GM23338 (cell line): Measurements from ENCODE around the gene FBLN5. TPM values are rescaled to one million over a fixed set of nuclear protein-coding genes. Genes with fewer than 3 reads are reported as not detected.

ENCODE experiments used
- ATAC-seq: fragments of 200-7000 bp; cut with Tn5 transposase; 3 replicates; pipeline ENCODE4 v1.9.1; 2020
- DNase-seq: peaks from one replicate; pipeline ENCODE4 v3.0.0-alpha.2; 2015; ENCODE audit warnings: low spot score
- H2AFZ ChIP-seq: fragments of 200-600 bp; sonication (generic); 2 replicates; pipeline ENCODE4 v1.8.0; 2016; ENCODE audit warnings: antibody characterized with exemption, mild to moderate bottlenecking, moderate library complexity
- H3F3A ChIP-seq: fragments of 200-600 bp; sonication (generic); replicated peaks from 2 replicates; pipeline ENCODE4 v1.8.0; 2017; ENCODE audit warnings: antibody characterized with exemption, mixed run types, low read depth
- H3K27ac ChIP-seq: fragments of 200-600 bp; sonication (generic); 2 replicates; pipeline ENCODE4 v1.6.1; 2016; ENCODE audit warnings: low read depth
- H3K27me3 ChIP-seq: fragments of 200-600 bp; sonication (generic); 2 replicates; pipeline ENCODE4 v1.8.0; 2016; ENCODE audit warnings: mild to moderate bottlenecking, mixed run types, moderate library complexity; ENCODE audit not compliant: insufficient read depth
- H3K36me3 ChIP-seq: fragments of 200-600 bp; sonication (generic); 2 replicates; pipeline ENCODE4 v1.8.0; 2016; ENCODE audit warnings: mild to moderate bottlenecking; ENCODE audit not compliant: insufficient read depth
- H3K4me1 ChIP-seq: fragments of 200-600 bp; sonication (generic); 2 replicates; pipeline ENCODE4 v1.8.0; 2016; ENCODE audit warnings: mild to moderate bottlenecking, moderate library complexity; ENCODE audit not compliant: insufficient read depth
- H3K4me2 ChIP-seq: fragments of 200-600 bp; sonication (generic); 2 replicates; pipeline ENCODE4 v1.7.1; 2017; ENCODE audit warnings: mixed run types
- H3K4me3 ChIP-seq: fragments of 200-600 bp; sonication (generic); 2 replicates; pipeline ENCODE4 v1.6.1; 2016; ENCODE audit warnings: mixed run types
- H3K79me2 ChIP-seq: fragments of 200-600 bp; sonication (generic); replicated peaks from 2 replicates; pipeline ENCODE4 v1.8.0; 2017; ENCODE audit warnings: mild to moderate bottlenecking; ENCODE audit not compliant: insufficient read depth
- H3K9me2 ChIP-seq: fragments of 200-600 bp; sonication (generic); 2 replicates; pipeline ENCODE4 v1.8.0; 2017; ENCODE audit not compliant: insufficient read depth
- H4K20me1 ChIP-seq: fragments of 200-600 bp; sonication (generic); replicated peaks from 2 replicates; pipeline ENCODE4 v1.8.0; 2017; ENCODE audit warnings: mild to moderate bottlenecking; ENCODE audit not compliant: insufficient read depth
- H3K27ac Mint-ChIP-seq: 2 replicates; pipeline ENCODE4 v1.8.0; 2020; ENCODE audit warnings: inconsistent platforms, mild to moderate bottlenecking, moderate library complexity, mixed read lengths
- H3K27me3 Mint-ChIP-seq: 3 replicates; pipeline ENCODE4 v1.8.0; 2022; ENCODE audit warnings: low read depth, mild to moderate bottlenecking, moderate library complexity, mixed read lengths, inconsistent platforms; ENCODE audit not compliant: insufficient read depth, poor library complexity
- H3K36me3 Mint-ChIP-seq: 3 replicates; pipeline ENCODE4 v1.8.0; 2021; ENCODE audit warnings: low read depth, mild to moderate bottlenecking, inconsistent platforms, moderate library complexity, mixed read lengths
- H3K4me1 Mint-ChIP-seq: 3 replicates; pipeline ENCODE4 v1.8.0; 2020; ENCODE audit warnings: mild to moderate bottlenecking, inconsistent platforms, mixed read lengths
- H3K4me3 Mint-ChIP-seq: 3 replicates; pipeline ENCODE4 v1.8.0; 2021; ENCODE audit warnings: moderate library complexity, mild to moderate bottlenecking, inconsistent platforms, mixed read lengths
- H3K9me3 Mint-ChIP-seq: 3 replicates; pipeline ENCODE4 v1.8.0; 2020; ENCODE audit warnings: moderate library complexity, mild to moderate bottlenecking, inconsistent platforms, mixed read lengths
- CREB1 ChIP-seq: fragments of 250-450 bp; sonication (Bioruptor Pico); IDR thresholded peaks from 2 replicates; pipeline ENCODE4 v1.5.0; 2020; ENCODE audit warnings: low read depth, mild to moderate bottlenecking, moderate library complexity
- CTCF ChIP-seq, 2 experiments: fragments of 200-600 bp in 1 of 2; sonication (generic) in 1 of 2; conservative IDR thresholded peaks; 2 replicates each; pipeline versions ENCODE4 v1.5.1 to v1.6.1; 2016 to 2017; ENCODE audit warnings: antibody characterized with exemption in 2 of 2, low read depth in 2 of 2, mild to moderate bottlenecking in 2 of 2, moderate library complexity in 1 of 2
- EZH2 ChIP-seq: fragments of 200-600 bp; sonication (generic); IDR thresholded peaks from one replicate; pipeline ENCODE4 v1.8.0; 2017; ENCODE audit warnings: antibody characterized with exemption, mild to moderate bottlenecking, low read depth; ENCODE audit not compliant: unreplicated experiment
- EZH2phosphoT487 ChIP-seq: fragments of 200-600 bp; sonication (generic); IDR thresholded peaks from one replicate; pipeline ENCODE4 v1.8.1; 2018; ENCODE audit warnings: antibody characterized with exemption; ENCODE audit not compliant: unreplicated experiment
- JUNB ChIP-seq: IDR thresholded peaks from one replicate; pipeline ENCODE4 v1.6.1; 2016; ENCODE audit warnings: antibody characterized with exemption; ENCODE audit not compliant: unreplicated experiment
- NANOG ChIP-seq: IDR thresholded peaks from 2 replicates; pipeline ENCODE4 v1.6.1; 2016; ENCODE audit warnings: antibody characterized with exemption, borderline replicate concordance
- POLR2AphosphoS5 ChIP-seq: IDR thresholded peaks from 2 replicates; pipeline ENCODE4 v1.6.1; 2016; ENCODE audit warnings: antibody characterized with exemption, low read depth
- STAT1 ChIP-seq: IDR thresholded peaks from one replicate; pipeline ENCODE4 v1.6.1; 2016; ENCODE audit warnings: antibody characterized with exemption; ENCODE audit not compliant: unreplicated experiment
- ZNF114 ChIP-seq: fragments of 250-450 bp; sonication (Bioruptor Pico); IDR thresholded peaks from 2 replicates; pipeline ENCODE4 v1.5.0; 2020; ENCODE audit warnings: mild to moderate bottlenecking, moderate library complexity
- ZNF331 ChIP-seq: fragments of 250-450 bp; sonication (Bioruptor Pico); IDR thresholded peaks from 2 replicates; pipeline ENCODE4 v1.5.0; 2020; ENCODE audit warnings: low read depth, mild to moderate bottlenecking, moderate library complexity
- polyA plus RNA-seq: library from polyadenylated mRNA; unstranded; fragments of >200 nt; fragmentation: Nextera tagmentation; extraction: Ambion mirVana; gene quantifications from 2 replicates; pipeline ENCODE4 v1.2.1, GENCODE V29; 2016
- total RNA-seq: library from RNA; depleted of rRNA; stranded (reverse); fragments of >200 nt; shearing (Covaris generic); gene quantifications from 2 replicates; pipeline ENCODE4 v1.2.3, GENCODE V29; 2014
- TF ChIP-seq, protein P1 (sequence below): fragments of 250-450 bp; sonication (Bioruptor Pico); IDR thresholded peaks from 2 replicates; pipeline ENCODE4 v1.5.0; 2020; ENCODE audit warnings: mild to moderate bottlenecking, moderate library complexity
- TF ChIP-seq, protein P2 (sequence below): IDR thresholded peaks from 2 replicates; pipeline ENCODE4 v1.6.1; 2016; ENCODE audit warnings: antibody characterized with exemption
- TF ChIP-seq, protein P3 (sequence below): IDR thresholded peaks from one replicate; pipeline ENCODE4 v1.6.1; 2018; ENCODE audit warnings: antibody characterized with exemption; ENCODE audit not compliant: unreplicated experiment

FBLN5 gene
- total and polyA plus RNA-seq, 2 experiments from 2014 or later, result 4.3 to 4.9 TPM

DNA sequence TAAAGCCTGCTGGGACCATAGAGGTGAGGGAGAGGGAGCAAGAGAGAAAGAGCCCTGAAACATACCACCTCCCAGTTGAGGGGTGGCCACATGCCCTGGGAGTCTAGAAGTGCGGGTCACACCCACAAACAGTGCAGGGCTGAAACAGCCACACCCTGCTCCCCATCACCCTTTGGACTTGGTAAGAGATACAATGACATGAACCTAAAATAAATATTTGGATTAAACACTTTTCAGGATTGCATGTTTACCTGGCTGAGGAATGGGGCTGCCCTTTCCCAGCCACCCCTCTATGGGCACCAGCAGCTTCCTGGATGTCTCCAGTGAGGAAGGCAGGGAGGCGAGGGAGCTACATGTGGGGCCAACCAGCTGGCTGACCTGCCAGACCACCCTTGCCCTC is 41.1 kb downstream of the FBLN5 start:
- no peak for DNase-seq

More for the DNA sequence above, 41.1 kb downstream of the FBLN5 start:
- Mint-ChIP-seq H3K27me3 (peaks cover 2% of the 10 kb centered on the region), H3K9me3 (no peaks in the 10 kb centered on the region), H3K4me3 (no peak overlapping the region), H3K36me3 (no peaks in the 10 kb centered on the region), H3K27ac (no peak overlapping the region), H3K4me1 (peaks cover 2% of the 10 kb centered on the region; the same call in 1 of the 3 replicates)
- peaks cover 8% of the 10 kb centered on the region; the same call in 1 of the 2 replicates for H3K9me2 ChIP-seq
- H3K4me2 ChIP-seq, result no peak overlapping the region
- no peak overlapping the region for H3K4me3 ChIP-seq
- no peaks in the 10 kb centered on the region for H4K20me1 ChIP-seq
- no peak for TF ChIP-seq JUNB
- TF ChIP-seq STAT1, result no peak
- no peak for TF ChIP-seq ZNF331
- no peak for TF ChIP-seq ZNF114 (CRISPR knock-in tag)
- TF ChIP-seq, protein P1, sequence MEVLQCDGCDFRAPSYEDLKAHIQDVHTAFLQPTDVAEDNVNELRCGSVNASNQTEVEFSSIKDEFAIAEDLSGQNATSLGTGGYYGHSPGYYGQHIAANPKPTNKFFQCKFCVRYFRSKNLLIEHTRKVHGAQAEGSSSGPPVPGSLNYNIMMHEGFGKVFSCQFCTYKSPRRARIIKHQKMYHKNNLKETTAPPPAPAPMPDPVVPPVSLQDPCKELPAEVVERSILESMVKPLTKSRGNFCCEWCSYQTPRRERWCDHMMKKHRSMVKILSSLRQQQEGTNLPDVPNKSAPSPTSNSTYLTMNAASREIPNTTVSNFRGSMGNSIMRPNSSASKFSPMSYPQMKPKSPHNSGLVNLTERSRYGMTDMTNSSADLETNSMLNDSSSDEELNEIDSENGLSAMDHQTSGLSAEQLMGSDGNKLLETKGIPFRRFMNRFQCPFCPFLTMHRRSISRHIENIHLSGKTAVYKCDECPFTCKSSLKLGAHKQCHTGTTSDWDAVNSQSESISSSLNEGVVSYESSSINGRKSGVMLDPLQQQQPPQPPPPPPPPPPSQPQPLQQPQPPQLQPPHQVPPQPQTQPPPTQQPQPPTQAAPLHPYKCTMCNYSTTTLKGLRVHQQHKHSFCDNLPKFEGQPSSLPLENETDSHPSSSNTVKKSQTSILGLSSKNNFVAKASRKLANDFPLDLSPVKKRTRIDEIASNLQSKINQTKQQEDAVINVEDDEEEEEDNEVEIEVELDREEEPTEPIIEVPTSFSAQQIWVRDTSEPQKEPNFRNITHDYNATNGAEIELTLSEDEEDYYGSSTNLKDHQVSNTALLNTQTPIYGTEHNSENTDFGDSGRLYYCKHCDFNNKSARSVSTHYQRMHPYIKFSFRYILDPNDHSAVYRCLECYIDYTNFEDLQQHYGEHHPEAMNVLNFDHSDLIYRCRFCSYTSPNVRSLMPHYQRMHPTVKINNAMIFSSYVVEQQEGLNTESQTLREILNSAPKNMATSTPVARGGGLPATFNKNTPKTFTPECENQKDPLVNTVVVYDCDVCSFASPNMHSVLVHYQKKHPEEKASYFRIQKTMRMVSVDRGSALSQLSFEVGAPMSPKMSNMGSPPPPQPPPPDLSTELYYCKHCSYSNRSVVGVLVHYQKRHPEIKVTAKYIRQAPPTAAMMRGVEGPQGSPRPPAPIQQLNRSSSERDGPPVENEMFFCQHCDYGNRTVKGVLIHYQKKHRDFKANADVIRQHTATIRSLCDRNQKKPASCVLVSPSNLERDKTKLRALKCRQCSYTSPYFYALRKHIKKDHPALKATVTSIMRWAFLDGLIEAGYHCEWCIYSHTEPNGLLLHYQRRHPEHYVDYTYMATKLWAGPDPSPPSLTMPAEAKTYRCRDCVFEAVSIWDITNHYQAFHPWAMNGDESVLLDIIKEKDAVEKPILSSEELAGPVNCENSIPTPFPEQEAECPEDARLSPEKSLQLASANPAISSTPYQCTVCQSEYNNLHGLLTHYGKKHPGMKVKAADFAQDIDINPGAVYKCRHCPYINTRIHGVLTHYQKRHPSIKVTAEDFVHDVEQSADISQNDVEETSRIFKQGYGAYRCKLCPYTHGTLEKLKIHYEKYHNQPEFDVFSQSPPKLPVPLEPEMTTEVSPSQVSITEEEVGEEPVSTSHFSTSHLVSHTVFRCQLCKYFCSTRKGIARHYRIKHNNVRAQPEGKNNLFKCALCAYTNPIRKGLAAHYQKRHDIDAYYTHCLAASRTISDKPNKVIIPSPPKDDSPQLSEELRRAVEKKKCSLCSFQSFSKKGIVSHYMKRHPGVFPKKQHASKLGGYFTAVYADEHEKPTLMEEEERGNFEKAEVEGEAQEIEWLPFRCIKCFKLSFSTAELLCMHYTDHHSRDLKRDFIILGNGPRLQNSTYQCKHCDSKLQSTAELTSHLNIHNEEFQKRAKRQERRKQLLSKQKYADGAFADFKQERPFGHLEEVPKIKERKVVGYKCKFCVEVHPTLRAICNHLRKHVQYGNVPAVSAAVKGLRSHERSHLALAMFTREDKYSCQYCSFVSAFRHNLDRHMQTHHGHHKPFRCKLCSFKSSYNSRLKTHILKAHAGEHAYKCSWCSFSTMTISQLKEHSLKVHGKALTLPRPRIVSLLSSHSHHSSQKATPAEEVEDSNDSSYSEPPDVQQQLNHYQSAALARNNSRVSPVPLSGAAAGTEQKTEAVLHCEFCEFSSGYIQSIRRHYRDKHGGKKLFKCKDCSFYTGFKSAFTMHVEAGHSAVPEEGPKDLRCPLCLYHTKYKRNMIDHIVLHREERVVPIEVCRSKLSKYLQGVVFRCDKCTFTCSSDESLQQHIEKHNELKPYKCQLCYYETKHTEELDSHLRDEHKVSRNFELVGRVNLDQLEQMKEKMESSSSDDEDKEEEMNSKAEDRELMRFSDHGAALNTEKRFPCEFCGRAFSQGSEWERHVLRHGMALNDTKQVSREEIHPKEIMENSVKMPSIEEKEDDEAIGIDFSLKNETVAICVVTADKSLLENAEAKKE (CRISPR knock-in tag), result no peak
- TF ChIP-seq, protein P2, sequence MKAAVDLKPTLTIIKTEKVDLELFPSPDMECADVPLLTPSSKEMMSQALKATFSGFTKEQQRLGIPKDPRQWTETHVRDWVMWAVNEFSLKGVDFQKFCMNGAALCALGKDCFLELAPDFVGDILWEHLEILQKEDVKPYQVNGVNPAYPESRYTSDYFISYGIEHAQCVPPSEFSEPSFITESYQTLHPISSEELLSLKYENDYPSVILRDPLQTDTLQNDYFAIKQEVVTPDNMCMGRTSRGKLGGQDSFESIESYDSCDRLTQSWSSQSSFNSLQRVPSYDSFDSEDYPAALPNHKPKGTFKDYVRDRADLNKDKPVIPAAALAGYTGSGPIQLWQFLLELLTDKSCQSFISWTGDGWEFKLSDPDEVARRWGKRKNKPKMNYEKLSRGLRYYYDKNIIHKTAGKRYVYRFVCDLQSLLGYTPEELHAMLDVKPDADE, result no peak
- no peak for TF ChIP-seq CREB1
- no peak for TF ChIP-seq NANOG
- TF ChIP-seq, protein P3, sequence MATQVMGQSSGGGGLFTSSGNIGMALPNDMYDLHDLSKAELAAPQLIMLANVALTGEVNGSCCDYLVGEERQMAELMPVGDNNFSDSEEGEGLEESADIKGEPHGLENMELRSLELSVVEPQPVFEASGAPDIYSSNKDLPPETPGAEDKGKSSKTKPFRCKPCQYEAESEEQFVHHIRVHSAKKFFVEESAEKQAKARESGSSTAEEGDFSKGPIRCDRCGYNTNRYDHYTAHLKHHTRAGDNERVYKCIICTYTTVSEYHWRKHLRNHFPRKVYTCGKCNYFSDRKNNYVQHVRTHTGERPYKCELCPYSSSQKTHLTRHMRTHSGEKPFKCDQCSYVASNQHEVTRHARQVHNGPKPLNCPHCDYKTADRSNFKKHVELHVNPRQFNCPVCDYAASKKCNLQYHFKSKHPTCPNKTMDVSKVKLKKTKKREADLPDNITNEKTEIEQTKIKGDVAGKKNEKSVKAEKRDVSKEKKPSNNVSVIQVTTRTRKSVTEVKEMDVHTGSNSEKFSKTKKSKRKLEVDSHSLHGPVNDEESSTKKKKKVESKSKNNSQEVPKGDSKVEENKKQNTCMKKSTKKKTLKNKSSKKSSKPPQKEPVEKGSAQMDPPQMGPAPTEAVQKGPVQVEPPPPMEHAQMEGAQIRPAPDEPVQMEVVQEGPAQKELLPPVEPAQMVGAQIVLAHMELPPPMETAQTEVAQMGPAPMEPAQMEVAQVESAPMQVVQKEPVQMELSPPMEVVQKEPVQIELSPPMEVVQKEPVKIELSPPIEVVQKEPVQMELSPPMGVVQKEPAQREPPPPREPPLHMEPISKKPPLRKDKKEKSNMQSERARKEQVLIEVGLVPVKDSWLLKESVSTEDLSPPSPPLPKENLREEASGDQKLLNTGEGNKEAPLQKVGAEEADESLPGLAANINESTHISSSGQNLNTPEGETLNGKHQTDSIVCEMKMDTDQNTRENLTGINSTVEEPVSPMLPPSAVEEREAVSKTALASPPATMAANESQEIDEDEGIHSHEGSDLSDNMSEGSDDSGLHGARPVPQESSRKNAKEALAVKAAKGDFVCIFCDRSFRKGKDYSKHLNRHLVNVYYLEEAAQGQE, result no peak
- no peak for TF ChIP-seq POLR2AphosphoS5
- no peak for TF ChIP-seq CTCF (conservative IDR thresholded peaks at IDR 0.05; ENCODE audit: low read depth in 2 of 2)
- no peak for TF ChIP-seq EZH2
- no peak for TF ChIP-seq EZH2phosphoT487
- H3K36me3 ChIP-seq, result no peaks in the 10 kb centered on the region
- H3K79me2 ChIP-seq, result no peaks in the 10 kb centered on the region
- H3K4me1 ChIP-seq, result no peaks in the 10 kb centered on the region
- no peaks in the 10 kb centered on the region for H3F3A ChIP-seq
- no peak overlapping the region for H3K27ac ChIP-seq
- H2AFZ ChIP-seq, result no peak overlapping the region
- H3K27me3 ChIP-seq, result no peaks in the 10 kb centered on the region
- ATAC-seq, result no peak
